ENCODE measurements around the gene STAP2.

STAP2 gene, protein sequence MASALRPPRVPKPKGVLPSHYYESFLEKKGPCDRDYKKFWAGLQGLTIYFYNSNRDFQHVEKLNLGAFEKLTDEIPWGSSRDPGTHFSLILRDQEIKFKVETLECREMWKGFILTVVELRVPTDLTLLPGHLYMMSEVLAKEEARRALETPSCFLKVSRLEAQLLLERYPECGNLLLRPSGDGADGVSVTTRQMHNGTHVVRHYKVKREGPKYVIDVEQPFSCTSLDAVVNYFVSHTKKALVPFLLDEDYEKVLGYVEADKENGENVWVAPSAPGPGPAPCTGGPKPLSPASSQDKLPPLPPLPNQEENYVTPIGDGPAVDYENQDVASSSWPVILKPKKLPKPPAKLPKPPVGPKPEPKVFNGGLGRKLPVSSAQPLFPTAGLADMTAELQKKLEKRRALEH

DNA sequence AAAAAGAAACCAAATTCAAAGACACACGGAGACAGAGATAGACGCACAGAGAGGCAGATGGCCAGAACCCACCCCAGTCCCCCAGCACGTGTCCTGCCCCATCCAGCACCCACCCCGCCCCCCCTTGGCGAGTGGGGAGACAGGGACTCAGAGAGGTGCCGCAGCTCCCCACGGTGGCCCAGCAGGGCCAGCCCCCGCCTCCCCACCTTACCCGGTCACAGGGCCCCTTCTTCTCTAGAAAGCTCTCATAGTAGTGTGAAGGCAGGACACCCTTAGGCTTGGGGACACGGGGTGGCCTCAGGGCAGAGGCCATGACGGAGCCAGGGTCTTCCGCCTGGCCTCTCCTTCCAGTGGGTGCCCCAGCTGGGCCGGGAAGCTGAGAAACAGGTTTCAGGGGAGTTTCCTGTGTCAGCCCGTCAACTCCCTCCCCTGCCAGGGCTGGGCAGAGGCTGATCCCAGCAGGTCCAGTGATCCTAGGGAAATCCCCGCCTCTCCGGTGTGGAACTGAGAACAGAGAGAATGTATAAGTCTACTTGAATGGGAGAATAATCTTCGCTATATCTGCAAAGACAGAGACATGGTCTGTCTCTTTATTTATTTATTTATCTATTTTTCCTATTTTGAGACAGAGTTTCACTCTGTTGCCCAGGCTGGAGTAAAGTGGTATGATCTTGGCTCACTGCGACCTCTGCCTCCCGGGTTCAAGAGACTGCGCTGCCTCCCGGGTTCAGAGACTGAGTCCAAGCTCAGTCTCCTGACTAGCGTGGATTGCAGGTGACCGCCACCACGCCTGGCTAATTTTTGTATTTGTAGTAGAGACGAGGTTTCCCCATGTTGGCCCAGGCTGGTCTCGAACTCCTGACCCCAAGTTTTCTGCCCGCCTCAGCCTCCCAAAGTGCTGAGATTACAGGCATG is at the start of gene STAP2:
Gene STAP2, minus strand, starts transcription at position 387 of the 915 bp plus-strand sequence. Its CDS starts 74 bp downstream, at position 313.
- in situ Hi-C loops (cut with HindIII; ENCODE audit: low sequenced_read_pairs): no loop called here

DNA sequence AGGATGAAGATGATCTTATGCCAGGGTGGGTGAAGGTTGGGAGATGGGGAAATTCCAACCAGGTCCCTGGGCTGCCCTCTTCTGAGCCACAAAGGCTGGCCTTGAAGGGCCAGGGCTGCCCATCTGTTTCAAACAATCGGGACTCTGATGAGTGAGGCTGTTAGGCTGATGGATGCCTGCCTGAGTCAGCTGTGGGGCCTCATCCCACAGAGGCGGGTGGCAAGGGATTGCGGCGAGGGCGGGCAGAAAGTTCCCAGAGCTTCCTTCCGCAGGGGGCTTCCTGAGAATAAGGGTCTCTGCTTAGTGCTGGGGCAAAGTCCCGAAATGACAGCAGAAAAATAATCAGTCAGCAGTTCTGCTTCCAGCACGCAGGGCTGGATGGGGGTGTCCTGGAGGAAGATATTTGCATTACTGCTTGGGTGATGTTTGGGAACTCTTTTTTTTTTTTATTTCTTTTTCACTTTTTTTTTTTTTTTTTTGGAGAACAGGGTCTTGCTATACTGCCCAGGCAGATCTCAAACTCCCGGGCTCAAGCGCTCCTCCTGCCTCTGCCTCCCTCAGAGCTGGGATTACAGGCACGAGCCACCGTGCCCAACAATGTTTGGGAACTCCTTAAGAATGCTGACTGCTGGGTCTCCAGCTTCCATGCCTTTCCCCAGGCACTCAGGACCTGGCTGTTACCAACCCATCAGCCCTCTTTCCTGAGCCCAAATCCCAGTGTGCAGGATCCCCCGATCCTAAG is 47.6 kb upstream of the STAP2 start:
- in situ Hi-C loops (cut with HindIII; ENCODE audit: low sequenced_read_pairs): no loop called here

DNA sequence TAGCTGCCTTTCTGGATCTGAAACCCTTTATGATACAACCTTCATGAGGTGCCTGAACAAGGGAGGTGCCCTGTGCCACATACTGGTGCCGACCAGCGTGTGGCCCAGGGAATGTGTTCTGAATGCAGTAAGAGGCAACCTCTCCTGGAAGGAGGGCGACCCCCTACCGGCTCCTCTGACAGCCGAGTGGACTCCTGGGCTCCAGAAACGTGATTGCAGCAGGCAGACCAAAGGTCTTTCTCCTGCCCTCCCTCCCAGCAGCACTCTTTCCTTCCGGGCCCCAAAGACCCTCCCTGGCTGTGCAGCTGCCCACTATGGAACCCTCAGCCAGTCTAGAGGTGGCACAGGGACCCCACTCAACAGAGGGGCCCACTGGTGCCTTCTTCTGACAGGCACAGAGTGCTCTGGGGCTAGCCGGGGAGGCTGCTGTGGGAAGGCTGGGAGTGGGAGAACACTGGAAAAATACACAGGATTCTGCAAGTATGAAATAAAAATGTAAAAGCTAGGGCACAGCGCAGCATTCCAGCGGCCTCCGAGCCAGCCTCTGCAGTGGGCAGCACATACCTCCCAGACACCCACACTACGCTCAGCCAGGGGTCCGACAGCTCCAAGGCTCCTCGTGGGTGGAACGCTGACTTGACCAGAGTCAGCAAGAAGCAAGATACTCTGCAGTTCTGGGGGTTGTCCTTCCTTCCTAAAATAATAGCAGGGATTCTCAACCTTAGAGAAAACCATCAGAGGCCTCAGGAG is 46.8 kb upstream of the STAP2 start:
- in situ Hi-C loops (cut with HindIII; ENCODE audit: low sequenced_read_pairs): no loop called here

DNA sequence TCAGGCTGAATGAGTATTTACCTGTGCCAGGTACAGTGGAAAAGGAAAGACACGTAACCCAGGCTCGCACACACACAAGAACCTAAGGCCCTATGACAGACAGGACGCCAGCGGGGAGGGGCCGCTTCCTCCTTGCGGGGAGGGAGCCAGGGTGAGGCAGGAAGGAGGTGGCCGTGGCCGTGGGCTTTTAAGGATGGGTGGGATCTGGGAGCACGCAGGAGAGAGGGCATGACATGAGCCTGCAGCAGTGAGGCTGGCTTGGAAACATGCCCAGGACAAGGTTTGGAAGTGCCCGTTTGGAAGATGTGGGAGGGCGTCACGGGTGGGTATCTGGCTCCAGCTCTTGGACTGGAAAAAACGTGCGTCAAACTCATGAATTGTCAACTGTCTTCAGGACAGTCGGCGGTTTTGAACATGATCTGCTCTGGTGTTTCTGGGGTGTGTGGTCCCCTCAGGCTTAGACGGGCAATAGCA is 41.7 kb upstream of the STAP2 start:
- in situ Hi-C loops (cut with HindIII; ENCODE audit: low sequenced_read_pairs): no loop called here

DNA sequence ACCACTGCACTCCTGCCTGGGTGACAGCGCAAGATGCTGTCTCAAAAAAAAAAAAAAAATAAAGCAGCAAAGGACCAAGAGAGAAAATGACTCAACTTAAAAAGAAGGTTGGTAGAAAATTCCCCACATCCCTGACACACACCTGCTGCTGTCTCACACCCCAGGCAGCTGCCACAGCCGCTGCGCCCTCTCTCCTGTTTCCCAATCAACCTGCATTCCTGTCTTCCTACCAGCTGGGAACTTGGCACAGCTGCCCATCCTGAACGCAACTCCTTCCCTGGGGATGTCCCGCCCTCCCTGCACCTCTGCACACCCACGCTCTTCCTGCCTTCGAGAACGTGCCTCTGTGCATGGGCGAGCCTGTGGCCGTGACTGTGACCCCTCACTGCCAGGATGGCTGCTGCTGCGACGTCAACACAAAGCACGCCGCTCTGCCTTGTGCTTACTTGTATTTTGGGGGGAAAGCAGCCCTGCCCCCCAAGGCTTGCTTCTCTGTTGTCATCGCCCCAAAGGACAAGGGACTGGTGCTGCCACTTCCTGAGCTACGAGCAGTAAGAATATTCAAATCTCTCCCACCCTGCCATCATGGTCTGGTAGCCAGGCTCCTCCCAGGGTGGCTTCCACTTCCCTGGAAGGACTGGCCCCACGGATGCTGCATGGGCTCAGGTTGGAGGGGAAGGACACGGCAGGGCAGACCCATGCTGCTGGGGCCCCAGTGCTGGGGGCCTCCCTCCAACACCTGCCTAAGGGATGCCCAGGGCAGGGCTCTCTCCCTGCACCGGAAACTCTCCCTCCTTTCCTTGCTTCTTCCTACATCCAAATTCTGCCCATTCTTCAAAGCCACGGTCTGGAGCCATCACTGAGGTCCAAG is 41.0 kb upstream of the STAP2 start:
- in situ Hi-C loops (cut with HindIII; ENCODE audit: low sequenced_read_pairs): no loop called here

DNA sequence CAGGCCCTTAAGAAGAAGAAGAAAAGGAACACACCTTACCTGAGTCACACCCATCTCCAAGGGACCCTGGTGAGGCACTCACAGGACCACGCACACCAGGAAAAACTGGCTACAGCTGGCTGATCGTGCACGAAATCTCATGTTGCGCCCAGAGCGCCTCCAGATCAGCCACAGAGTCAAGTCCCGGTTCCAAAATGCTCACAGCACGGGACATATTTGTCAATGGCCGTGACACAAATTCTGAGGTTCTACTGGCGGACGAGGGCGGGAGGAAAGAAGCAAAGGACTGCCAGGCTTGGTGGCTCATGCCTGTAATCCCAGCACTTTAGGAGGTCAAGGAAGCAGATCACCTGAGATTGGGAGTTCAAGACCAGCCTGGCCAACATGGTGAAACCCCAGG is 40.3 kb upstream of the STAP2 start:
- in situ Hi-C loops (cut with HindIII; ENCODE audit: low sequenced_read_pairs): no loop called here

DNA sequence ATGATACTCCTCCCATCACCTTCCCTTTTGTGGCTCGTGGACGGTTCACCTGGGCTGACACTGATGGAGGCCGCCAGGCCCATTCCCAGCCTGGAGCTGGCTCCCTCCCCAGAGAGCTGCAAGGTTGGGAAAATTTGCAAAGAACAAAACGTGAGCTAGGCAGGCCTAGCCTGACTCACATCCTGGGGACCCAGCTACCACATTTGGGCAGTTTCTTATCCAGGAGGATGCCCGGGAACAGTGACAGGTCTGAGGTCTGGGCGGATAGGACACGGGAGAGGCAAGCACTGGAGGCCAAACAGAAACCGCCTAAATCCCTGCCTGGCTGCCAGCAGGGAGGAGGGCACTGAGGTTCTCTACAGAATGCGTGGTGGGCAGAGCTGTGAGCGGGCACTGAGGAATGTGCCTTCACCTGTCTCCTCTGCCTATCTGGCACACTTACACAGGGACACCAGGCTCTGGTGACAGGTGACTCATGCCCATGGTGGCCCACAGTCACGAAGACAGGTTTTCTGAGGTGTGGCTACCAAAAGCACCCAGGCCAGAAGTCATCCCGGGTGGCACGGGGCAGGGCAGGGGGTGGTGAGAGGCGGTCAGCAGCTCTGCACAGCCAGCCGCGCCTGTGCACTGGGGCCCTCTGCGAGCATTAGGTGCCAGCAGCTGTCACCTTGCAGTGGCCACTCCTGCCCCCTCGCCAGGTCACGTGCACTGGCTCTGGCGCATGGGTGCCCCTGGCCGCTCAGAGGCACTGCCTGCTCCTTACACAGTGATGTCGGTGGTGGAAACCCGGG is 38.6 kb upstream of the STAP2 start:
- in situ Hi-C loops (cut with HindIII; ENCODE audit: low sequenced_read_pairs): no loop called here

DNA sequence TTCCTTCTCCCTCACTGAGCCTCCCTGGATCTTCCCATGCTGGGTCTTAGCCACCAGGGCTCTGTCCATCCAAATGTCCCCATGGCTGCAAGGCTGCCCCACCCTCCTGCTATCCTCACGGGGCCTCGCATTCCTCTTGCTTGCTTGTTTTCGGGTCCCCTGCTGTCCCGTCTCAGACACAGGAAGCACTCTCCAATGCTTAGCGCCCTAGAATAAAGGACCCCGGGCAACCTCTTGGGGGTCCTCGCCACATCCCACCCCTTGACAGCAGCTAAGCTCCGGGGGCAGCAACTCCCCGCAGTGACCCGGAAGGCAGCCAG is 38.0 kb upstream of the STAP2 start:
- in situ Hi-C loops (cut with HindIII; ENCODE audit: low sequenced_read_pairs): no loop called here

DNA sequence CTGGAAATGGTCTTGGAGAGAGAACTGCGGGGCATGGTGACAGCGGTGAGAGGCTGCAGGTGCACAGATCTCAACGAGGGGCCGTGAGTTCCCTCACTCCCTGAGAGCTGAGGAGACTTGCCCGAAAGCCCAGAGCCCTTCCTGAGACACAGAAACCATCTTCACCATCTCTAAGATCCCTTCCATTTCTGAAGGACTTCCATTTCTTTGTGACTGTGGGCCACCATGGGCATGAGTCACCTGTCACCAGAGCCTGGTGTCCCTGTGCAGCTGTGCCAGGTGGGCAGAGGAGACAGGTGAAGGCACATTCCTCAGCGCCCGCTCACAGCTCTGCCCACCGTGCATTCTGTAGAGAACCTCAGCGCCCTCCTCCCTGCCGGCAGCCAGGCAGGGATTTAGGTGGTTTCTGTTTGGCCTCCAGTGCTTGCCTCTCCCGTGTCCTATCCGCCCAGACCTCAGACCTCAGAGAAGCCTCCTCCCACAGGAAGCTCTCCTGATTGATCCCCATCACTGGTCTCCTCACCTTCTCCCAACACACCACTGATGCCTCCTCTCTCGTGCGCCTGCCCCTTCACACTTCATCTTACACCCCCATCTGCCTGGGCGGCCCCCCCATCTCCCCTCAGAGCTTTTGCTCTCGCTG is 37.5 kb upstream of the STAP2 start:
- in situ Hi-C loops (cut with HindIII; ENCODE audit: low sequenced_read_pairs): no loop called here

DNA sequence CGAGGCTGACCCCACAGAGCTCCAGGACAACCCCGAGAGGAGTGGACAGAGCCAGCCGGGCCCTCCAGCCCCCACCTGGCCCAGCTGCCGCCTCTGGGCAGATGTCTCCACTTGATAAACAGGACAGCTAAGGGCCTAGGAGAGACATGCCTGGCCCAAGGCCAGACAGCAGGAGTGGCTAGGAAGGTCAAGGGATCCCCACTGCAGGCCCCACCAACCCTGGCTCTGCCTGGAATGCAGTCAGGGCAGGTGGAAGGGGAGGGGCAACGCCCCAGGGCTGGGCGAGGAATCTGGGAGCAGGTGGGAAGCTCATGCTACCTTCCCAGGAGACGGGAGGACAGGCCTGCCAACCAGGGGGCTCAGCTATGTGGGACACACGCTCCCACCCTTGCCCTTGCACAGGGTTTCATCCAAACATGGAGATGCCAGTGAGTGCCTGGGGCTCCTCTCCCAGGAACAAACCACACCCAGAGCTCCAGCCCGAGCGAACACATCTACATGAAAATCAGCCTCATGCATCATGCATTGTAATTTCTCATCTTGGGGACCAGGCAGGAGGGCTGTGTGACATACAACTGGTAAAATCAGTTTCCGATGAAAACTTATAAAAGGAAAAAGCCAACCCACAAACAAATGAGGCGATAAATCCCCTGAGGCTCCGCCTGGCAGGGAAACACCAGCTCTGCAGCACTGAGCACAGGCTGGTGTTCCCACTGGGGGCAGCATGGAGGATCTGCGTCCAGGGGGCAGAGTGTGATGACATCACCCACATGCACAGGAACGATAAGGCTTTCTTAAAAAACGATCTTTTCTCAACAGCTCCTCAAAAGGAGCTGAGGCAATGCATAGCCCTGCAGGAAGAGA is 36.8 kb upstream of the STAP2 start:
- in situ Hi-C loops (cut with HindIII; ENCODE audit: low sequenced_read_pairs): no loop called here

DNA sequence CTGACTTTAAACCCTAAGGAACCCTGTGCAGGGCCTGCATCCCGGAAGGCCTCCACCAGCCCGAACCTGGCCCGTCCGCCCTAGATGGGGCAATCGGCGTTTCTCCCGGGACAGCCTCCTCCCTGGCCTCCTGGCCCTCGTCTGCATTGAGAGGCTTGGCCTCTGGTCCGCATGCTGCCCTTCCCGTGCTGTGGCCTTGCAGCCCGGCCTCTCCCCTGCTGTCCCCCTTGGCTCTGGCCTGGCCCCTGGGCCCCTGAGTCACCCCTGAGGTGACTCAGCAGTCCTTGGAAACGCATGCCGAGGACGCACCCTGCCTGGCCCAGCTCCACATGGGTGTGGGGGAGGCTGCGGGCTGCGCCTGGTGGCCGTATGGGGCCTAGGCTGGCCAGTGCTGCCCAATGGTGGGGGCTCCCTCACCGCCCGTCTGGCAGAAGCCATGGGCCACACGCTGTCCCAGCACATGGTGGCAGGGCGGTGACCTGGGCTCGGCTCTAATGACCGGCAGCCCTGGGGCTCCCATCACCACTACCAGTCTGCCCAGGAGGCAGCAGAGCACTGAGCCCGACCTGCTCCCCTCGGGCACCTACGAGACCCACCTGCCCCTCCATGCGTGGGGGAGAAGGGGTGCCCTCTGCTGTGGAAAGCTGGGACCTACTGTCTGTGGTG is 36.0 kb upstream of the STAP2 start:
- in situ Hi-C loops (cut with HindIII; ENCODE audit: low sequenced_read_pairs): no loop called here

DNA sequence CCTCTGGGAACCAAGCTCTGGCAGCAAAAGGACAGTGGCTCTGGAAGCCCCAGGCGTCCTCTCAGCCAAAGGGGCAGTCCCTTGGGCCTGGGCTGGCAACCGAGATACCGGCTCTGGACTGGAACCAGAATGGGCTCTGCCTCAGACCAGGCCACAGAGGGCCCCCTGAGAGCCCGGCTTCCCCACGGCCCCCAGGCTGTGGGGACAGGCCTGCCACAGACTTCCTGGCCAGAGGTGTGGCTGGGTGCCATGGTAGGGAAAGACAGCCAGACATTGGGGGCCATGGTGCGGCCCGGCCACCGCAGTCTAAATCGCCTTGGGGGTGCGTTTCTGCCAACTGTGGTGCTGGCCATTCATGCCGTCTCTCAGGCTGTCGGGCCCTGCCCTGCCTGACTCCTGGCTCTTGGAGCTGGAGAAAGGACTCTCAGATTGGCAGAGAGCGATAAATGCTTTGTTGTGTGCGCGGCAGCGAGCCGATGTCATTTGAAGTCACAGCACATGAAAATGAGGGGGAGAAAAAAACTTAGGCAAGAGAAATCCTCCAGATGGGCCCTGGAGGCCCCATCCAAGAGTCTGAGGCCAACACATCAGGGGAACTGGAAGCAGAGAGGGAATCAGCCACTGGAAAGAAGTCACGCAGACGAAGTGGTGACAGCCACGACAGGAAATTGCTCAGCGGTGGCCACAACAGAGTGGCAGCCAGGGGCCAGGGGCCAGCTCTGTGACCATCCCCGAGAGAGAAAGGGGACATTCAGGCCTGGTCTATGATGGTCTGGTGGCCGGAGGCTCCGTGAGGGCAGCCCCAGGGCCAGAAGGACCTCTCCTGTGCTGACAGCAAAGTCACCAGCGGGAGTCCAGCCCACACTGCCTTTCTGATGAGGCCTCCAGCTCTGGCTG is 35.2 kb upstream of the STAP2 start:
- in situ Hi-C loops (cut with HindIII; ENCODE audit: low sequenced_read_pairs): no loop called here

DNA sequence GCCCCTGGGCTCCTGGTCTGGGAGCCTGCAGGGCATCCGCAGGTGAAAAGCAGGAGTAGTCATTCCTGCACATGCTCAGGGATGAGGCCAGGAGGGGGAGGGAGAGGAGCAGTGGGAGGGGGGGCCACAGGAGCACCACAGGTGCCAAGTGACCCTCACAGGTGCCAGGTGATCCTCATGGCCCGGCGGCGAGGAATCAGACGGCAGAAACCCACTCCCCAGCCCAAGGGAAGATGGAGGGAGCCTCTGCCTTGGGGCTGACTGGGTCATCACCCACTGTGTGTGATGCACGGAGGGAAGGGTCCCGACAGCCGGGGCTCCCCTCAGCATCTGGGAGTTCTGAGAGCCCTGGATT is 34.4 kb upstream of the STAP2 start:
- in situ Hi-C loops (cut with HindIII; ENCODE audit: low sequenced_read_pairs): no loop called here

DNA sequence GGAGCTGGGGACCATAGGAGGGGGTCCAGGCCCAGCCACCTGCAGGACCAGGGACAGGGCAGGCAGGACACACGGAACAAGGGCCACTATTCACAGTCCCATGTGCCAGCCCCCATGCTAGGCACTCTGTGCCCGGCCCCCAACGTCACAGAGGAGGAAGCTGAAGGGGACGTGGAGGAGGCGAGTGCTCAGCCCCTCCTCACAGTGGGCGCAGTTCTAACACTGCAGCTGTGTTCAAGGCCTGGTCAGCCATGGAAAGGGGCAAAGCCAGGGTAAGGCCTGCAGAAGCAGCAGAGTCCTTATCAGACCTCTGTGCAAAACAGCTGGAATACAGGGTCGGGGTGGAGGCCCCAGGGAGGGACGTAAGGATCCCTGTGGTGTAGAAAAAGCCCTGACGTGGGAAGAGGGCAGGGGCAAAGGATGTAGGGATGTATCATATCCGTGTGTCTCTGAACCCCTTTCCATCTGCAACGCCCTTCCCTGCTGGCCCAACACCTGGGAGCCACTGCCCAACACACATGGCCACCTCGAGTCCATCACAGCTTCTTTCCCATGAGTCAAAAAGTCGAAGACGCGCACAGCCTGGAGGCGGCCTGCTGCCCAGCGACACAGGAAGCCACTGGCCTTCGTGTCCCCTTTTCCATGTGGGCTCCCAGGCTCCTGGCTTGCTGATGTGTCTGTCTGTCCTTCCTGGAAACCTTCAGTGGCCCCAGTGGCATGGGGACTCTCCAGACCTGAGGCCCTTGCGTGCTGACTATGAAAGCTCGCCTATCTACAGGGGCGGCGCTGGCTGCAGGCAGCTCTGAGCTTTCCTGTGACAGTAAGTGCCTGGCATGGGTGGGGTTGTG is 33.8 kb upstream of the STAP2 start:
- in situ Hi-C loops (cut with HindIII; ENCODE audit: low sequenced_read_pairs): no loop called here
